ENCODE measurements around the gene ATP6V0E2.

GRCh38 chr7:149844445-149844844 is 29.3 kb upstream of the ATP6V0E2 start:
- TF ChIP-seq CTCF (IDR thresholded peaks at IDR 0.05) (no peak), USF2 (CRISPR knock-in tag; IDR thresholded peaks at IDR 0.05) (no peak), ATF3 (CRISPR knock-in tag; conservative IDR thresholded peaks at IDR 0.05) (no peak)
- TF ChIP-seq, protein P1, sequence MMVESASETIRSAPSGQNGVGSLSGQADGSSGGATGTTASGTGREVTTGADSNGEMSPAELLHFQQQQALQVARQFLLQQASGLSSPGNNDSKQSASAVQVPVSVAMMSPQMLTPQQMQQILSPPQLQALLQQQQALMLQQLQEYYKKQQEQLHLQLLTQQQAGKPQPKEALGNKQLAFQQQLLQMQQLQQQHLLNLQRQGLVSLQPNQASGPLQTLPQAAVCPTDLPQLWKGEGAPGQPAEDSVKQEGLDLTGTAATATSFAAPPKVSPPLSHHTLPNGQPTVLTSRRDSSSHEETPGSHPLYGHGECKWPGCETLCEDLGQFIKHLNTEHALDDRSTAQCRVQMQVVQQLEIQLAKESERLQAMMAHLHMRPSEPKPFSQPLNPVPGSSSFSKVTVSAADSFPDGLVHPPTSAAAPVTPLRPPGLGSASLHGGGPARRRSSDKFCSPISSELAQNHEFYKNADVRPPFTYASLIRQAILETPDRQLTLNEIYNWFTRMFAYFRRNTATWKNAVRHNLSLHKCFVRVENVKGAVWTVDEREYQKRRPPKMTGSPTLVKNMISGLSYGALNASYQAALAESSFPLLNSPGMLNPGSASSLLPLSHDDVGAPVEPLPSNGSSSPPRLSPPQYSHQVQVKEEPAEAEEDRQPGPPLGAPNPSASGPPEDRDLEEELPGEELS (CRISPR knock-in tag; IDR thresholded peaks at IDR 0.05), result no peak

Data from WTC11 (cell line).